Measurements from ENCODE around the gene DCUN1D1.
"Not testable (repeated sequence)": the region's sequence is repeated elsewhere in the genome, so short reads cannot be mapped to it uniquely, and the experiment has no call there.

Gene DCUN1D1

DNA sequence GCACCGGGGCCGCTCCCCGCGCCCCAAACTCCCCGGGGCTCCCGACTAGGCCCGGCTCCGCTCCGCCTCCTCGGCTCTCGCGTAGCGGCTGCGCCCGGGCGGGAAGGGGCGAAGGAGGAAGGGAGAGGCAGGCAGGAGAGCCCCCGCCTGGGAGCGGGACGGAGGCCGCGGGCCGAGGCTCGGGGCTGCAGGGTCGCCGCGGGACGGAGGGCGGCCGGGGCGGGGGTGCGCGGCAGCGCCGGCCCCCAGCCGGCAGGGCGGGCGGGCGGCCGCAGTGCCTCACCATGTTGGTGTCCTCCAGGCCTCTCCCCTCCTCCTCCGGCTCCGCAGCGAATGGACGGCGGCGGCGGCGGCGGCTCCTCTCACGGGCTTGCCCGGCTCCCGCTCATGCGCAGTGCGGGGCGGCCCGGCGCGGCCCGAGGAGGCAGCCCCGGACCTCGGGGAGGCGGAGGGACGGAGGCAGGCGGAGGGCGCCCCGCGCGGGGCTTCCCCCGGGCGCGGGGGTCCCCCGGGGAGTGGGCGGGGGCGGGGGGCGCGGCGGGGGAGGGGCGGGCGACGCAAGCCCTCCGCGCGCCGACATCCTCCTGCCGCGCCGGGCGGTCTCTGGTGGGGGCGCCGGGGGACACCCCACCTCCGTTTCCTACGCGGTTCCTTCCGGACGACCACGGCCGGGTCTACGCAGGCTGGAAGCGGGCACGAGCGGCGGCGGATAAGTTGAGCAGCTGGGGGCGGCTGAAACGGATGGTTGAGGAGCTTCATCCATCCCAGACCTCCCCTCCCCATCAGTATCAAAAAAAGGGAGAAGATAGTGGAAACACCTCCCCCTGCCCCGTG, at the start of gene DCUN1D1:
TSS of gene DCUN1D1 (minus strand) at position 335 of the 834 bp plus-strand sequence. CDS start at position 286, 49 bp downstream.
- peak in 55 of 56 donors; percentile 26 to 90 (median 76) for DNase-seq

GRCh38 chr3:183028416-183028815, 48.1 kb upstream of the DCUN1D1 start:
- DNase-seq: no peak

DNA sequence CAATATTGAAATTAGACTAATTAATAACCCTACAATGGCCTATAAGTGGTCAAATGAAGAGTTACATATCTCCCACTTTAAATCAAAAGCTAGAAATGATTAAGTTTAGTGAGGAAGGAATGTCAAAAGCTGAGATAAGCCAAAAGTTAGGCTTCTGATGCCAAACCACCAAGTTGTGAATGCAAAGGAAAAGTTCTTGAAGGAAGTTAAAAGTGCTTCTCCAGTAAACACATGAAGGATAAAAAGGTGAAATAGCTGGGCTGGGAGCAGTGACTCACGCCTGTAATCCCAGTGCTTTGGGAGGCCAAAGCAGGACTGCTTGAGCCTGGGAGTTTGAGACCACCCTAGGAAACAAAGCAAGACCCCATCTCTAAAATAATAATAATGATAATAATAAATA, 46.9 kb upstream of the DCUN1D1 start:
- no peak for DNase-seq

DNA sequence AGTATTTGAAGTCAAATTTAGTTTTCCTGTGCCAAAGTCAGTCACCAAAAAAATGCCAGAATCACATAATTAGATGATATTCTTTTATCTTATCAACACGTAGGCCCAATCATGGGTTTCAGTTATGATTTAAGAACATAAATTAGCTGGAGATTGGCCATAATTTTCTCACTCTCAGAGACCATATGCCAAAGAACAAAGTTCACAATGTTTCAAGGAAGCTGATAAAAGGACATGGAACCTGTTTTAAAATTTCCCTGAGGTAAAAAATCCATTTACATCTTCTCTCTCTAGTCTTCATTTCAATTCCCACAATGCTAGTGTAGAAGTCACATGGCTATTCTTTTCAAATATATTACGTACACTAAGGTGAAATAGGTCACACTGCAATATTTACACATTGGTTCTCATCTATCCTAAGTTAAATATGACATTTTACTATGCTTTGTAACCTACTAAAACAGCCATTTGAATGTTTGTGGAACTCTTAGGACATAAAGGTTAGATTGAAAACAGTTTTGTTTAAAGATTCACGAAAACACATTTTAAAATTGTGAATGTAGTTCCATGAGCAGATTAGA, 42.7 kb upstream of the DCUN1D1 start:
- DNase-seq: no peak

DNA sequence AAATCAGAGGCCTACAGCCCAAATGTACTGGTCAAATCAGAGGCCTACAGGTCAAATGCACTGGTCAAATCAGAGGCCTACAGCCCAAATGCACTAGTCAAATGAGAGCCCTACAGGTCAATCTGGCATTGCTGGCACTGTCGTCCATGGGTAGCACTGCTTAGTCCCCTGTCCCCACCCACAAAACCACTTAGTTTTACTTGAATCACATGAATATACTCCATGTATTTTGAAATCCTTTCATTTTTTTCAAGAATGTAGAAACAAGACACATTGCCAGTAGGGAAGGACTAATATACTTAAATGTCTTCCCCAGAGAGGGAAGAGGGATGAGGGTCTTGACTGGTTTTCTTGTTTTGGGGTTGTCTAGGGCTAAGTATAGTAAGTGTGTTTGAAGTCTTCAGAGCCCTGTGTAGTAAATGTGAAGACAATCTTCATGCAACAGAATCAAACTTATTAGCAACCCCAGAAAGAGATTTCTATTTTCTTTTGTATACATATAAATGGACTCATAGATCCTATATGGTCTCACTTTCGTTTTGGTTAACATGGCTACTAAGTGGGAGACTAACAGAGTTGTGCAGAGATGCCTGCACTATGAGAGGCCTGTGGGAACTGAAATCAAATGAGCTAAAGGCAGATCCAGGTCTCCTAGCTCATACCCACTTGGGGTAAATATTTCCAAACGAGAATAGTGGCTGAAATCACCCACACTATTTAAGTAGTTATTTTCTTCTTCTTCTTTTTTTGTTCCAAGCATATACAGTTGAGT, 38.3 kb upstream of the DCUN1D1 start:
- DNase-seq: no peak

DNA sequence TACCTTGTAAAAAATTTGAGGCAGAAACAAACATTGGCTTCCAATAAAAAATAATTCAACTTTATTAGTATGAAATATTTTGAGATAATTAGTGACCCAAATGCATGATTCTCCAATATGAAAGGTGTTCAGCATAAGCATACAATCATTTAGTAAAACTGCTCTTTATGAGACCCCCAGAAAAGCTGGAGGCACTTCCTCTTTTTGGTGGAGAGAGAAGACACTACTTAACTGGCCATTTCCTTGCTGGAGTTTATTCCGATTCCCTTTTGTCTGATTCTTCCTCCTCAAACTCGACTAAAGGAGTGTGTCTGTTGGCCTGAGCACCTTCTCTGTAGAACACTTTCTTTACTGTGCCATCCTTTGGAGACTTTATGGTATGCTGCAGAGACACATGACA, 34.8 kb upstream of the DCUN1D1 start:
- DNase-seq: no peak

DNA sequence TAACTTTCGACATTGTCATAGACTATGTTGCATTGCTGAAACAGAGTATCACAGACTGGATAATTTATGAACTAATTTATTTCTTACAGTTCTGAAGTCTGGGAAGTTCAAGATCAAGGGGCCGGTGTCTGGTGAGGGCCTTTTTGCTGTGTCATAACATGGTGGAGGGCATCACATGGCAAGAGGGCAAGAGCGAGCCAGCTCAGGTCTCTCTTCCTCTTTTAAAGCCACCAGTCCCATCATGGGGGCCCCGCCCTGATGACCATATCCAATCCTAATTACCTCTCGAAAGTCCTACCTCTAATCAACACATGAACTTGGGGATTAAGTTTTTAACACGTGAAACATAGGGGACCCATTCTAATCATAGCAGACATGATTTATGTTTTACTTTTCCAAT, 33.5 kb upstream of the DCUN1D1 start:
- no peak for DNase-seq

GRCh38 chr3:183013074-183013473, 32.7 kb upstream of the DCUN1D1 start:
- DNase-seq: no peak

GRCh38 chr3:183008800-183009199, 28.5 kb upstream of the DCUN1D1 start:
- no peak for DNase-seq

DNA sequence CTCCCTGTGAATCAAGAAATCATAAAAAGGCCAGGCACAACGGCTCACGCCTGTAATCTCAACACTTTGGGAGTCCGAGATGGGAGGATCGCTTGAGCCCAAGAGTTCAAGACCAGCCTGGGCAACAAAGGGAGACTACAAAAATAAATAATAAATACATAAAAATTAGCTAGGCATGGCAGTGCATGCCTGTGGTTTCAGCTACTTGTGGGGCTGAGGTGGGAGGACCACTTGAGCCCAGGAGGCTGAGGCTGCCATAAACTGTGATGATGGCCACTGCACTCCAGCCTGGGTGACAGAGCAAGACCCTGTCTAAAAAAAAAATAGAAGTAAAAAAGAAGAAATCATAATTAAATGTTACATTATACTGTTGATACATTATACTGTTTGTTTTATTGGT, 28.0 kb upstream of the DCUN1D1 start:
- DNase-seq: no peak

DNA sequence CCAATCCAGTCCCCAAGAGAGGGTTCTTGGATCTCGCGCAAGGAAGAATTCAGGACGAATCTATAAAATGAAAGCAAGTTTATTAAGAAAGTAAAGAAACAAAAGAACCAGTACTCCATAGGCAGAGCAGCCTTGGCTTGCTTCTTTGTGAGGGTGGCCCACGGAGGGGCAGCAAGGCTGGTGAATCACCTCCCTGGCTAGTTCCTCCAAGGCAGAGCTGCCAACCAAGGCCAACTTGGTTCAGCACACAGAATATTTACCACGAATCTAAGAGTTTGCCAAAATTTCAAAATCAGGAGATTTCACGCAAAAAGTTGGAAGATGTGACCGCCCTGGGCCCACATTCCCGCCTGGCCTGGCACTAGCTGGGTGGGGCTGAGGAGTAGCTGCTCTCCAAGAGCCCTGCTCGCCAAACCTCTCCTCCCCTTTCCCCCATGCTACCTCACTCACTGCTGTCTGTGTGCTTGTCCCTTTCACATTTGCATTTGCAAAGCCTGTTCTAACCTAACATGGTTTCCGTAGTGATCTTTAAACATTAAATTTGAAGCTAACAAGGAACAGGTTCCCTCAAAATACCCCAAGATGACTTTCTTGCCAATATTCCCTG, 26.2 kb upstream of the DCUN1D1 start:
- no peak for DNase-seq

- DNase-seq: no peak
Observed at GRCh38 chr3:182999767-183000166, 19.4 kb upstream of the DCUN1D1 start.

- not testable (repeated sequence) for DNase-seq
Observed at GRCh38 chr3:182993486-182994201, 13.3 kb upstream of the DCUN1D1 start.

GRCh38 chr3:182989566-182989965, 9.2 kb upstream of the DCUN1D1 start:
- DNase-seq: no peak

GRCh38 chr3:182986021-182986420, 5.7 kb upstream of the DCUN1D1 start:
- no peak for DNase-seq

DNA sequence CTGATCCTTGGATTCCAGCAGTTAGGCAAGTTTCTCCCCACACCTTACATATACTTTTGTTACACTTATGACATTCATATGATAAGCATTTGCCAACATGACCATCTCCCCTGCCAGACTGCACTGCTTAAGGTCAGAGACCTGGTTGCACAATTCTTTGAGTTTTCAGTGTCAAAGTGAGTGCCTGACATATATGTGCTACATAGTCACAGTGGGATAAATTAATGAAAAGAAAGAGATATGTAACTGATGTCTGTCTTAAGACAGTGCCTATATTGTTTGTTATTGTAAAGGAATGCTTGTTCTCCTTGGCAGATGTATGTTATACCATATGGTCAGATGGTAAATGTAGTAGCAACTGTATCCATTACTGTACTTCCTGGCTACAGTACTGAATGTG, 3.5 kb upstream of the DCUN1D1 start:
- no peak for DNase-seq

- DNase-seq: peak in 8 of 56 donors; percentile 13 to 48 (median 31)
Observed at GRCh38 chr3:182981038-182981380, 671 bp upstream of the DCUN1D1 start.

DNA sequence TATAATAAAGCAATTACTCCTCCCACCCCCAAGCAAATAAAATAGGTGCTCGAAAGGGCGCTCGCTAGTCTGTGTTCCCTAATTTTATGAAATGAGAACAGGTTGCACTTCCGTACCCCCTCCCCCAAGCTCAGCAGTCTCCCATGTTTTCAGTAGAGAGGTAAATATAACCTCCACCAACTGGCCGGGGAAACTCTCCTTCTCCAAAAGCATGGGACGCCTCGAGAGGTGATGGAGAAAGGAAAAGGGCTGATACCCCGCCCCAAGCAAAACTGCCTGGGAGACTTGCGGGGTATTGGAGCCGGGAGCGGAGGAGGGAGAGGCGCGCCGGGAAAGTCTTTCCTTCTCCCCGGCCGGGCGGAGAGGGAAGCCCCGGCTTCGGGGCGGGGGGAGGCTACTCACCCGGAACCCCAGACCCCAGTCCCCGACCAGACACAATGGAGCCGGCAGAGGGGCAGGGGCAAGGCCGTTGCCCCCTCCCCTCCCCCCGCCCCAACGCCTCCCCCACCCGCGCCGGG, 605 bp downstream of the DCUN1D1 start:
- DNase-seq: peak in 31 of 56 donors; percentile 20 to 65 (median 45)

DNA sequence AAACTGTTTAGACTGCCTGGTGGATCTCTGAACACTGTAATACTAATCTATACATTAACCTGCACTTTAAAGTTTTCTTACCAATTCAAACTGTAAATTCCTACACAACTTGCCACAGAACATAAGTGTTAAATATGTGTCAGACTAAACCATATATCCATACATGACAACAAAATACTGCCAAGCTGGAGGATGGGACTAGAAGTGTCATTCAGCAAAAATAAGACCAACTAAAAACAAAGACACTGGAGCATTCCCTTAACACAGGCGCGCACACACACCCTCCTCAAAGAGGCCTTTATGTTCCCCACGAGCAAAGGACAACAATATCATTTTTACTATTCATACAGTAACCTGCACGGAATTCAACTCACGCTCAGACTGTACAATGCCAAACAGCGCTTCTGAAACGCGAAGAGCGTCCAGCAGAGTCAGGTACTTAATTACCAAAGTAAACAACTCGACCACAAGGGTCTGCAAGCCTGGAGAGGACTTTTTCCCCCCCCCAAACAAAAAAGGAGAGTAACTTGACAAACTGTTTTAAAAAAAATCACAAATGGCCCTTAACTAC, 1.1 kb downstream of the DCUN1D1 start:
- no peak for DNase-seq

GRCh38 chr3:182978387-182978786, 2.0 kb downstream of the DCUN1D1 start:
- DNase-seq: no peak

DNA sequence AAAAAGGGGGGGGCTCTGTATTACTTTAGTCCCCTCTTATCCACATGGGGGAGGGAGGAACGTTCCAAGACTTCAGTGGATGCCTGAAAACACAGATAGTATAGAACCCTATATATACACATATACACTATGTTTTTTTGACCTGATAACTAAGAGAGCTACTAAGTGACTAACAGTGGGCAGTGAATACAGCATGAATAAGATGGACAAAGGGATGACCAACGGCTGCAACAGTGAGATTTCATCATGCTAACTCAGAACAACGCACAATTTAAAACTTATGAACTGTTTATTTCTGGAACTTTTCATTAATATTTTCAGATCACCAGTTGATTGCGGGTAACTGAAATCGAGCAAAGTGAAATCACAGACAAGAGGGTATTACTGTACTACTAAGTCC, 7.3 kb downstream of the DCUN1D1 start:
- no peak for DNase-seq

All from nucleus accumbens (tissue), 56 donors.